GM19193 (cell line): Measurements from ENCODE around the gene PPIL1.

Source experiments
- POLR2A ChIP-seq: IDR thresholded peaks from 4 replicates; pipeline ENCODE4 v1.6.1; 2011; ENCODE audit not compliant: insufficient read depth, insufficient read length; ENCODE audit errors: extremely low read depth

The PPIL1 gene

GRCh38 chr6:36865835-36866234, 8.8 kb downstream of the PPIL1 start:
- TF ChIP-seq POLR2A = no peak

- TF ChIP-seq POLR2A = no peak
These were observed 10.7 kb downstream of the PPIL1 start for GRCh38 chr6:36863670-36864540.

- TF ChIP-seq POLR2A = no peak
These were observed 11.7 kb downstream of the PPIL1 start for GRCh38 chr6:36862848-36863382.

GRCh38 chr6:36862164-36862847, 12.3 kb downstream of the PPIL1 start:
- no peak for TF ChIP-seq POLR2A

GRCh38 chr6:36860126-36860525, 14.5 kb downstream of the PPIL1 start:
- no peak for TF ChIP-seq POLR2A

- no peak for TF ChIP-seq POLR2A
These were observed 16.1 kb downstream of the PPIL1 start for GRCh38 chr6:36858407-36858981.

- no peak for TF ChIP-seq POLR2A
These were observed 17.3 kb downstream of the PPIL1 start for GRCh38 chr6:36857325-36857724.

GRCh38 chr6:36856277-36856676, 18.3 kb downstream of the PPIL1 start:
- TF ChIP-seq POLR2A = no peak

GRCh38 chr6:36855750-36856149, 18.9 kb downstream of the PPIL1 start:
- no peak for TF ChIP-seq POLR2A

- TF ChIP-seq POLR2A = no peak
These were observed 21.3 kb downstream of the PPIL1 start for GRCh38 chr6:36853325-36853724.

GRCh38 chr6:36852481-36853147, 22.0 kb downstream of the PPIL1 start:
- TF ChIP-seq POLR2A = no peak

- no peak for TF ChIP-seq POLR2A
These were observed 23.0 kb downstream of the PPIL1 start for GRCh38 chr6:36851626-36852025.

- TF ChIP-seq POLR2A = no peak
These were observed 23.4 kb downstream of the PPIL1 start for GRCh38 chr6:36851149-36851614.

GRCh38 chr6:36850021-36850420, 24.6 kb downstream of the PPIL1 start:
- no peak for TF ChIP-seq POLR2A

- TF ChIP-seq POLR2A = no peak
These were observed 25.8 kb downstream of the PPIL1 start for GRCh38 chr6:36848658-36849441.

GRCh38 chr6:36847991-36848390, 26.6 kb downstream of the PPIL1 start:
- TF ChIP-seq POLR2A = no peak
